Measurements from ENCODE around the gene ZNF644. TPM values are rescaled to one million over a fixed set of nuclear protein-coding genes. Genes with fewer than 3 reads are reported as not detected.

The ZNF644 gene
- total RNA-seq, 1 donor from 2014 or later, result 127 TPM

- DNase-seq (ENCODE audit: low spot score), result no peak
Observed at GRCh38 chr1:91022518-91022929, 689 bp upstream of the ZNF644 start.

DNA sequence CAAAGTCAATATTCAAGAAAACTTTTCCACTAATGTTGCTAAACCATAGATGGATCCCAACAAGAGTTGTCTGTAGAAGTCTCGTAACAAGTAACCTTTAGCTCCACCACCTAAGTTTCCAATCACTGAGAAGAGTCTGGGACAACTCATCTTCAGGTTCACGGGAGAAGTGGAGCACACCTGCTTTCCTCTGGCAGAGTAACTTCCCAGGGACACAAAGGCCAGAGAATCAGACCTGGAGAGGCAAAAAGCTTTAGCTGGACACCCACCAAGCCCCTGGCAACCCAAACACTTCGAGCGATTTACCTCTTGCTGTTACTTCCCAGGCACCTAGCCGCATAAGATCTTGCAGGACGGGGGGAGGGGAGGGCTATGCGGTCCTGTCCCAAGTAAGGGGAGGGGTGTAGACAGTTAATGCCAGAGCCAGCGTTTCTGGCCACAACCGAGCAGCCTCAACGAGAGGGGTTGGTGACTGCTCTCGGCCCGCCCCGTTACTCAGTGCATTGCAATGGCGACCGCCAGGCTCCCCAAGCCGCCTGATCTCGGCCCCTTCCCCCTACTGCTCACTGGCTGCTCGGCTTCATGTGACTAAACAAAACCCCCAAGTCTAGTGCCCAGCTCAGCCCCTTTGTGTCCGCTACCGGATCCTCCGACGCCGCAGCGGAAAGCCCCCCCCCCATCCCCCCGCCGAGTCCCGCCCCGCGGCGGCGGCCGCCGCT lies 709 bp downstream of the ZNF644 start:
- peak; percentile 82 for DNase-seq (ENCODE audit: low spot score)

DNA sequence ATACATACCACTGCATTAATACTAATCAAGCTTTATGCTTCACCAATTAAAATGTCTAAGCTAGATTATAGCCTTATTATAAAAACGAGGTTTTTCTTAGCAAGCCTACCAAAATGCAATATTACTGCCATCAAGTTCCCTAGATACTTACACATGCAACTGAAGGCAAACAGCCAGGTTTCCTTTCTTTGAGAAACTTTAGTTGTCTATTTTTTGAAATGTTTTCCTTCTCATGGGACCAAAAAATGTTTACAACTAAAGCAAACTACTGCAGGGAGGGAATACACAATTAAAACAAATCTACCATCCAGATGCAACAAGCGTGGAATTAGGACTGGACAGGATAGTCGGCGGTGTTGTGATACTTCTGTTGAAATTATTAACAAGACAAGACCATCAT lies 1.3 kb downstream of the ZNF644 start:
- DNase-seq (ENCODE audit: low spot score), result no peak

- DNase-seq (ENCODE audit: low spot score), result no peak
Observed at GRCh38 chr1:91018006-91018405, 3.8 kb downstream of the ZNF644 start.

GRCh38 chr1:91015794-91016550 lies 5.9 kb downstream of the ZNF644 start:
- no peak for DNase-seq (ENCODE audit: low spot score)

GRCh38 chr1:91015358-91015780 lies 6.5 kb downstream of the ZNF644 start:
- no peak for DNase-seq (ENCODE audit: low spot score)

- no peak for DNase-seq (ENCODE audit: low spot score)
Observed at GRCh38 chr1:91014475-91014874, 7.4 kb downstream of the ZNF644 start.

DNA sequence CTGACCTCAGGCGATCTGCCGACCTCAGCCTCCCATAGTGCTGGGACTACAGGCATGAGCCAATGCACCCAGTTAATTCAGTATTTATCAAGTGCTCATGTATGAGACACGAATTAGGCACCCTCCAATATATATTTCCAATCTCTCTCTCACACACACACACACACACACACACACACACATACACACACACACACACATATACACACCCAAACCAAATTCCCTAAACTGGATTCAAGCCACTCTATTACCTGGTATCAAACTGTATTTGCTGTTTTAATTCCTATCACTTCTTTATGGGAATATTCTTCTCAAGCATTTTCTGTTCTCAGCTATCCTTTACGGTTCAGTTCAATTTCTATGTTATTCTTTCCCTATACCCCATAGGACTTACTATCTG lies 8.5 kb downstream of the ZNF644 start:
- DNase-seq (ENCODE audit: low spot score), result no peak

DNA sequence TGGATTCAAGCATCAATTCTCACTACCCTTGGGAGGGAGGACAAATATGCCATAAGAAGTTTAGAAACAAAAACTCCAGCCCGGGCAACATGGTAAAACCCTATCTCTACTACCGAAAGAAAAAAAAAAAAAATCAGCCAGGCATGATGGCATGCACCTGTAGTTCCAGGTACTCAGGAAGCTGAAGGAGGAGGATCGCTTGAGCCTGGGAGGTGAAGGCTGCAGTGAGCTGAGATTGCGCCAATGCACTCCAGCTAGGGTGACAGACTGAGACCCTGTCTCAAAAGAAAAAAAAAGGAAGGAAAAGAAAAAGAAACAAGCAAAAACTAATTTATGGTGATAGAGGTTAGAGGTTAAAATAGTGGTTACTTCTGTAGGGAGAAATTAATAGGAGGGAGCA lies 9.6 kb downstream of the ZNF644 start:
- DNase-seq (ENCODE audit: low spot score), result no peak

GRCh38 chr1:91011726-91012125 lies 10.1 kb downstream of the ZNF644 start:
- DNase-seq (ENCODE audit: low spot score), result no peak

- DNase-seq (ENCODE audit: low spot score), result no peak
Observed at GRCh38 chr1:91007827-91008226, 14.0 kb downstream of the ZNF644 start.

DNA sequence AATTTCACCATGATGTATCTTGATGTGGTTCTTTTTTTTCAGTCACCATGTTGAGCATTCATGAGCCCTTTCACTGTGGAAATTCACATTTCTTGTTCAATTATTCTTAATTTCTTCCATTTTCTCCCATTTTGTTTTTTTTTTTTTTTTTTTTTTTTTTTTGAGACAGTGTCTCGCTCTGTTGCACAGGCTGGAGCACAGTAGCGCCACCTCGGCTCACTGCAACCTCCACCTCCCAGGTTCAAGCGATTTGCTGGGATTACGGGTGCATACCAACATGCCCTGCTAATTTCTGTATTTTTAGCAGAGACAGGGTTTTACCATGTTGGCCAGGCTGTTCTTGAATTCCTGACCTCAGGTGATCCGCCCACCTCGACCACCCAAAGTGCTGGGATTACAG lies 14.7 kb downstream of the ZNF644 start:
- DNase-seq (ENCODE audit: low spot score), result no peak

DNA sequence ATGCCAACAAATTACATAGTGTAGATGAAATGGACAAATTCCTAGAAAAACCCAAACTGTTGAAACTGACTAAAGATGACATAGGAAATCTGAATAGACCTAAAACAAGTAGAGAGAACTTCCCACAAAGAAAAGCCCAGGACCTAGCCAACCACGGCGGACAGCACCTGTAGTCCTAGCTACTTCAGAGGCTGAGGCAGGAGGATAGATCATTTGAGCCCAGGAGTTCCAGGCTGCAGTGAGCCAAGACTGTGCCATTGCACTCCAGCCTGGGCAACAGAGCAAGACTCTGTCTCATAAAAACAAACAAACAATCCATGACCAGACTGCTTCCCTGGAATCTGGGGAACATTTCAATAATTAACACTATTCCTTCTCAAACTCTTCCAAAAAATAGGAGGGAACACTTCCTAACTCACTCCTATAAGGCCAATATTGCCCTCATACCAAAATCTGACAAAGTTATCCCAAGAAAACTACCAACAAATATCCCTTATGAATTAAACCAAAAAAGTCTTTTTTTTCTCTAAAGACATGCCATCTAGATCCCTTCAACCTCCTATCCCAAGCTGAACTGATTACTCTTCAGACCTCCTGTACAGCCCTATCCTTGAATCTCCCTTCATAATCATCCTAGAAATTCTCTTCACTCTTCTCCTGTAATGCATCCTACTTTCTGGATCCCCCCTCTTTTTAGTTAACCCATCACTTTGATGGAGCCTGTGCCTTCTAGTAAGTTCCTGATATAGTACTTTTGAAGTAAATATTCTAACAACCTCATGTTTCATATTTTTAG lies 15.5 kb downstream of the ZNF644 start:
- DNase-seq (ENCODE audit: low spot score), result no peak

- no peak for DNase-seq (ENCODE audit: low spot score)
Observed at GRCh38 chr1:91005285-91005684, 16.6 kb downstream of the ZNF644 start.

- DNase-seq (ENCODE audit: low spot score), result no peak
Observed at GRCh38 chr1:91004145-91004544, 17.7 kb downstream of the ZNF644 start.

- no peak for DNase-seq (ENCODE audit: low spot score)
Observed at GRCh38 chr1:90996742-90997413, 25.0 kb downstream of the ZNF644 start.

DNA sequence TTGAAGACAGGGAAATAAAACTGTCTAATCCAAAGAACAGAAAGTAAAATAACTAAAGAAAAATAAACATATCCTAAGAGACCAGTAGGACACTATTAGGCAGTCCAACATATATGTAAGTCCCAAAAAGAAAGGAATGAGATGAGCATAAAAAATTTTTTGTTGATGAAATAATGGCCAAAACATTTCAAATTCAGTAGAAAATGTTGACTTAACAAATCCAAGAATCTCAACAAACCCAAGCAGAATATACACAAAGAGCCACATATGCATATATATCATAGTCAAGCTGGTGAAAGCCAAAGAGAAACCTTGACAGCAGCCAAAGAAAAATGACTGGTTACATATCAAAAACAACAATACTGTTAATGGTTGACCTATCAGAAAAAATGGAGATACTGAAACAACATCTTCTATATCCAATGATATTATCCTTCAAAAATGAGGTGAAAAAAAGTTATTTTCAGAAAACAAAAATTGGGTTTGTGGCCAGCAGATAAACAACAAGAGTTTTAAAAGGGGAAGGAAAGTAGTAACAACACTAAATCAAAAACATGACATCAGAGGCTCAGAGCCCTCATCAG lies 26.4 kb downstream of the ZNF644 start:
- DNase-seq (ENCODE audit: low spot score), result no peak

DNA sequence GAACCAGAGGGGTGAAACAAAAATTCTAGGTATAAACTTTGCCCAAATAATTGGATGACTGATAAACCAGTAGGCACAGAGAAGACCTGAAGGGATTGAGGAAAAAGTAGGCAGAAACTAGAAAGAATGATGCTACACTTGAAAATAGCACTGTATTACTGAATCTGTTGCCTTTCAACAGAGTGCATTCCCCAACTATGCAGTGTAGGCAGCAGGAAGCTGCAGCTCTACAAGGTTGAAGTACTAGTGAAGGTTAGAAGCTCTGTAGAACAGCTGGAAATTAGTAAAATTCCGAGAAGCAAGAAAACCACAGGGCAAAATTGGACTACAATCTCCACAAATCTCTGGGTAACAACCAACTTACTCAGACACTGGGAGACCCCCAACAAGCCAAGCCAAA lies 27.4 kb downstream of the ZNF644 start:
- DNase-seq (ENCODE audit: low spot score), result no peak

GRCh38 chr1:90993245-90993644 lies 28.6 kb downstream of the ZNF644 start:
- no peak for DNase-seq (ENCODE audit: low spot score)

DNA sequence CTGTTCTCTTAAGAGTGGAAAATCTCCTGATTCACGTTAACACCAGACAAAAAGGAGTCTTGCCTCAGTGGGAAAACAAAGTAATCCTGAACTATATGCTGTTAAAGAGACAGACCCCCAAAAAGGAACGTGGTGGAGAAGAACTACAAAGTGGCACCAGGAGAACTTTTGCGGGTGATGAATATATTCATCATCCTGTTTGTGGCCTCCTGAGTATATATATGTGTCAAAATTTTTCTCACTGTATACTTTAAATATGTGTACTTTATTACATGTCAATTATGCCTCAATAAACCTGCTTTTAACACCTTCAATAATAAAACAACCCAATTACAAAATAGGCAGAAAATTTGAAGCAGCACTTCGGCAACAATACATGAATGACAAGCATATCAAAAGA lies 31.1 kb downstream of the ZNF644 start:
- DNase-seq (ENCODE audit: low spot score), result no peak

DNA sequence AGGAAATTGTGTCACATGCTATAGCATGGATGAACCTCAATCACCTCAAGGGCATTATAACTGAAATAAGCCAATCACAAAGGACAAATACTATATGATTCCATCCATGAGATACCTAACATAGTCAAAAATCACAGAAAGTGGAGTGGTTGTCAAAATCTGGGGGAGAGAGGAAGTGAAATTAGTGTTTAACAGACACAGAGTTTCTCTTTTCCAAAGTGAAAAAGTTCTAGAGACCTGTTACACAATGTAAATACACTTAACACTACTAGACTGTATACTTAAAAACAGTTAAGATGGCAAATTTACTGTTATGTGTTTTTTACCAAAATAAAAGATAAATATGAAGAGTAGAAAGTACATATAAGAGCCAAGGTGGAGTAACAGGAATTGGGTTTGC lies 31.8 kb downstream of the ZNF644 start:
- no peak for DNase-seq (ENCODE audit: low spot score)

All from umbilical cord (tissue), 2 donors.